Measurements from ENCODE around the gene SH3BP5.

- peak; percentile 71 for TF ChIP-seq POLR2A (IDR thresholded peaks at IDR 0.05)
- TF ChIP-seq CTCF (IDR thresholded peaks at IDR 0.05), result peak; percentile 73 to 95 (median 87)
- no peak for TF ChIP-seq EP300 (IDR thresholded peaks at IDR 0.05)
Observed at GRCh38 chr3:15332405-15333098, at the start of gene SH3BP5.
